Gastrocnemius medialis (tissue), 4 donors: Measurements from ENCODE around the gene VASP.

Experiments
- POLR2A ChIP-seq, 2 donors: fragments of 450-650 bp; IDR thresholded peaks; one replicate each; pipeline ENCODE4 v1.6.1; 2017; ENCODE audit warnings: antibody characterized with exemption in 2 of 2, mild to moderate bottlenecking in 2 of 2, moderate library complexity in 2 of 2
- TF ChIP-seq, protein P1 (sequence below), 5 experiments: fragments of 450-650 bp in 3 of 5; fragments of 200-600 bp in 2 of 5; sonication (generic) in 2 of 5; IDR thresholded peaks in 4 of 5; conservative IDR thresholded peaks in 1 of 5; 1 replicate in 4 of 5; 2 replicates in 1 of 5; pipeline ENCODE4 v1.5.1; 2016 to 2019; ENCODE audit warnings: antibody characterized with exemption in 5 of 5, mild to moderate bottlenecking in 3 of 5, moderate library complexity in 3 of 5

DNA sequence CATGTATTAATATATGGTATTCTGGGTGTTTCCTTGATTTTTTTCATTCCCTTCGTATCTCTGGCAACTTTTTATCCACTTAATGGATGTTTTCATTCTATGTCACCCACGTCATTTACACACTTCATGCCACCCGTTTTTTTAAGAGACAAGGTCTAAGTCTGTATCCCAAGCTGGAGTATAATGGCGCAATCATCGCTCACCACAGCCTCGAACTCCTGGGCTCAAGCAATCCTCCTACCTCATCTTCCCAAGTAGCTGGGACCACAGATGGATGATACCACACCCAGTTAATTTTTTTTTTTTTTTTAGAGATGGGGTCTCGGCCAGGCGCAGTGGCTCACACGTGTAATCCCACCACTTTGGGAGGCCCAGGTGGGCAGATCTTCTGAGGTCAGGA lies 3.4 kb upstream of the VASP start:
- TF ChIP-seq, protein P1, sequence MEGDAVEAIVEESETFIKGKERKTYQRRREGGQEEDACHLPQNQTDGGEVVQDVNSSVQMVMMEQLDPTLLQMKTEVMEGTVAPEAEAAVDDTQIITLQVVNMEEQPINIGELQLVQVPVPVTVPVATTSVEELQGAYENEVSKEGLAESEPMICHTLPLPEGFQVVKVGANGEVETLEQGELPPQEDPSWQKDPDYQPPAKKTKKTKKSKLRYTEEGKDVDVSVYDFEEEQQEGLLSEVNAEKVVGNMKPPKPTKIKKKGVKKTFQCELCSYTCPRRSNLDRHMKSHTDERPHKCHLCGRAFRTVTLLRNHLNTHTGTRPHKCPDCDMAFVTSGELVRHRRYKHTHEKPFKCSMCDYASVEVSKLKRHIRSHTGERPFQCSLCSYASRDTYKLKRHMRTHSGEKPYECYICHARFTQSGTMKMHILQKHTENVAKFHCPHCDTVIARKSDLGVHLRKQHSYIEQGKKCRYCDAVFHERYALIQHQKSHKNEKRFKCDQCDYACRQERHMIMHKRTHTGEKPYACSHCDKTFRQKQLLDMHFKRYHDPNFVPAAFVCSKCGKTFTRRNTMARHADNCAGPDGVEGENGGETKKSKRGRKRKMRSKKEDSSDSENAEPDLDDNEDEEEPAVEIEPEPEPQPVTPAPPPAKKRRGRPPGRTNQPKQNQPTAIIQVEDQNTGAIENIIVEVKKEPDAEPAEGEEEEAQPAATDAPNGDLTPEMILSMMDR (IDR thresholded peaks at IDR 0.05 in 4 of 5, conservative IDR thresholded peaks at IDR 0.05 in 1 of 5), result no peak
- no peak for TF ChIP-seq POLR2A (IDR thresholded peaks at IDR 0.05)
